Measurements from ENCODE around the gene CDH4. TPM values are rescaled to one million over a fixed set of nuclear protein-coding genes. Genes with fewer than 3 reads are reported as not detected.

The CDH4 gene
- total and polyA plus RNA-seq, 2 donors (not counting 3 experiments of a cell fraction or from before 2014, with no cell fraction given), result 0.17 to 0.51 TPM

- no peak for TF ChIP-seq FOS (IDR thresholded peaks at IDR 0.05; ENCODE audit: borderline replicate concordance, insufficient read depth, low read length)
- TF ChIP-seq, protein P1, sequence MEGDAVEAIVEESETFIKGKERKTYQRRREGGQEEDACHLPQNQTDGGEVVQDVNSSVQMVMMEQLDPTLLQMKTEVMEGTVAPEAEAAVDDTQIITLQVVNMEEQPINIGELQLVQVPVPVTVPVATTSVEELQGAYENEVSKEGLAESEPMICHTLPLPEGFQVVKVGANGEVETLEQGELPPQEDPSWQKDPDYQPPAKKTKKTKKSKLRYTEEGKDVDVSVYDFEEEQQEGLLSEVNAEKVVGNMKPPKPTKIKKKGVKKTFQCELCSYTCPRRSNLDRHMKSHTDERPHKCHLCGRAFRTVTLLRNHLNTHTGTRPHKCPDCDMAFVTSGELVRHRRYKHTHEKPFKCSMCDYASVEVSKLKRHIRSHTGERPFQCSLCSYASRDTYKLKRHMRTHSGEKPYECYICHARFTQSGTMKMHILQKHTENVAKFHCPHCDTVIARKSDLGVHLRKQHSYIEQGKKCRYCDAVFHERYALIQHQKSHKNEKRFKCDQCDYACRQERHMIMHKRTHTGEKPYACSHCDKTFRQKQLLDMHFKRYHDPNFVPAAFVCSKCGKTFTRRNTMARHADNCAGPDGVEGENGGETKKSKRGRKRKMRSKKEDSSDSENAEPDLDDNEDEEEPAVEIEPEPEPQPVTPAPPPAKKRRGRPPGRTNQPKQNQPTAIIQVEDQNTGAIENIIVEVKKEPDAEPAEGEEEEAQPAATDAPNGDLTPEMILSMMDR (IDR thresholded peaks at IDR 0.05; ENCODE audit: extremely low read depth in 1 of 2, insufficient read depth in 1 of 2, low read depth in 1 of 2, low read length in 2 of 2), result no peak
- CTCF ChIA-PET, result no interaction called here
- dilution Hi-C loops (cut with MboI; ENCODE audit: extremely low pct_ligation_motif_present, low sequenced_read_pairs) (no loop called here), intact Hi-C loops (cut with micrococcal nuclease) (no loop called here)
- Histone ChIP-seq H4K20me1 (replicated peaks; ENCODE audit: control insufficient read depth, extremely low read depth, insufficient read depth, low read length) (no peaks in the 10 kb centered on the region), H3K9me3 (replicated peaks; ENCODE audit: control insufficient read depth, insufficient read depth, low read length) (peaks cover 2% of the 10 kb centered on the region), H3K9me1 (replicated peaks; ENCODE audit: control insufficient read depth, extremely low read depth, insufficient read depth, low read length) (no peaks in the 10 kb centered on the region), H3K4me2 (ENCODE audit: insufficient read depth, low read length) (no peak overlapping the region), H3K79me2 (ENCODE audit: control insufficient read depth, insufficient read depth, low read length) (no peaks in the 10 kb centered on the region), H2AFZ (ENCODE audit: low read depth, low read length) (no peak overlapping the region), H3K36me3 (ENCODE audit: control insufficient read depth in 2 of 2, extremely low read depth in 1 of 2, insufficient read depth in 2 of 2, low read length in 2 of 2) (no peaks in the 10 kb centered on the region), H3K27me3 (ENCODE audit: control insufficient read depth in 2 of 2, insufficient read depth in 2 of 2, low read length in 2 of 2) (no peaks in the 10 kb centered on the region), H3K9ac (replicated peaks; ENCODE audit: extremely low read depth, insufficient read depth, low read length) (no peak overlapping the region), H3K4me3 (replicated peaks in 1 of 3; ENCODE audit: insufficient read depth in 1 of 3, low read depth in 1 of 3, low read length in 3 of 3) (no peak overlapping the region), H3K27ac (ENCODE audit: insufficient read depth, low read depth, low read length) (no peak overlapping the region), H3K4me1 (ENCODE audit: control insufficient read depth, extremely low read depth, insufficient read depth, low read length) (no peaks in the 10 kb centered on the region)
- no TSS peak for BruUV-seq (replicated peaks)
- no peak for FAIRE-seq
- DNase-seq (ENCODE audit: low read depth, low spot score), result no peak
- POLR2A ChIA-PET, result no interaction called here
Measured at GRCh38 chr20:61737812-61738443, 485.9 kb downstream of the CDH4 start.

- H2AFZ ChIP-seq (ENCODE audit: low read depth, low read length), result no peak overlapping the region
- no peaks in the 10 kb centered on the region for H4K20me1 ChIP-seq (replicated peaks; ENCODE audit: control insufficient read depth, extremely low read depth, insufficient read depth, low read length)
- no peak overlapping the region for H3K27ac ChIP-seq (ENCODE audit: insufficient read depth, low read depth, low read length)
- H3K4me3 ChIP-seq (replicated peaks in 1 of 3; ENCODE audit: insufficient read depth in 1 of 3, low read depth in 1 of 3, low read length in 3 of 3), result no peak overlapping the region
- no peaks in the 10 kb centered on the region for H3K79me2 ChIP-seq (ENCODE audit: control insufficient read depth, insufficient read depth, low read length)
- dilution Hi-C loops (cut with MboI; ENCODE audit: extremely low pct_ligation_motif_present, low sequenced_read_pairs) (no loop called here), intact Hi-C loops (cut with micrococcal nuclease) (no loop called here)
- no peak for TF ChIP-seq GATA2 (IDR thresholded peaks at IDR 0.05; ENCODE audit: insufficient read depth, insufficient read length, low read depth, low read length)
- TF ChIP-seq JUN (IDR thresholded peaks at IDR 0.05; ENCODE audit: borderline replicate concordance, insufficient read depth, insufficient read length, low read depth), result no peak
- no peak for TF ChIP-seq MYC (IDR thresholded peaks at IDR 0.05; ENCODE audit: low read depth, low read length)
- TF ChIP-seq POLR2AphosphoS5 (IDR thresholded peaks at IDR 0.05; ENCODE audit: insufficient read depth, low read depth, low read length), result no peak
- TF ChIP-seq EZH2 (IDR thresholded peaks at IDR 0.05; ENCODE audit: borderline replicate concordance, low read depth, low read length, severe bottlenecking), result no peak
- TF ChIP-seq, protein P1 (IDR thresholded peaks at IDR 0.05; ENCODE audit: extremely low read depth in 1 of 2, insufficient read depth in 1 of 2, low read depth in 1 of 2, low read length in 2 of 2), result no peak
- TF ChIP-seq, protein P2, sequence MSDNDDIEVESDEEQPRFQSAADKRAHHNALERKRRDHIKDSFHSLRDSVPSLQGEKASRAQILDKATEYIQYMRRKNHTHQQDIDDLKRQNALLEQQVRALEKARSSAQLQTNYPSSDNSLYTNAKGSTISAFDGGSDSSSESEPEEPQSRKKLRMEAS (IDR thresholded peaks at IDR 0.05; ENCODE audit: insufficient read depth, insufficient read length), result no peak
- no peak for TF ChIP-seq POLR2A (IDR thresholded peaks at IDR 0.05; ENCODE audit: low read depth, low read length)
- H3K9ac ChIP-seq (replicated peaks; ENCODE audit: extremely low read depth, insufficient read depth, low read length), result no peak overlapping the region
- H3K4me1 ChIP-seq (ENCODE audit: control insufficient read depth, extremely low read depth, insufficient read depth, low read length), result no peaks in the 10 kb centered on the region
- no peak overlapping the region for H3K4me2 ChIP-seq (ENCODE audit: insufficient read depth, low read length)
- DNase-seq (ENCODE audit: low read depth, low spot score), result no peak
- POLR2A ChIA-PET, result no interaction called here
- FAIRE-seq, result no peak
- no peaks in the 10 kb centered on the region for H3K27me3 ChIP-seq (ENCODE audit: control insufficient read depth in 2 of 2, insufficient read depth in 2 of 2, low read length in 2 of 2)
- CTCF ChIA-PET, result no interaction called here
- no peaks in the 10 kb centered on the region for H3K36me3 ChIP-seq (ENCODE audit: control insufficient read depth in 2 of 2, extremely low read depth in 1 of 2, insufficient read depth in 2 of 2, low read length in 2 of 2)
- no peaks in the 10 kb centered on the region for H3K9me1 ChIP-seq (replicated peaks; ENCODE audit: control insufficient read depth, extremely low read depth, insufficient read depth, low read length)
- BruUV-seq (replicated peaks), result no TSS peak
- peaks cover 2% of the 10 kb centered on the region for H3K9me3 ChIP-seq (replicated peaks; ENCODE audit: control insufficient read depth, insufficient read depth, low read length)
Measured at GRCh38 chr20:61738601-61739069, 486.6 kb downstream of the CDH4 start.

Data from endothelial cell of umbilical vein (primary cell).